ENCODE data around the gene TPRA1.
"Not testable (repeated sequence)": the region's sequence is repeated elsewhere in the genome, so short reads cannot be mapped to it uniquely, and the experiment has no call there.

The TPRA1 gene

DNA sequence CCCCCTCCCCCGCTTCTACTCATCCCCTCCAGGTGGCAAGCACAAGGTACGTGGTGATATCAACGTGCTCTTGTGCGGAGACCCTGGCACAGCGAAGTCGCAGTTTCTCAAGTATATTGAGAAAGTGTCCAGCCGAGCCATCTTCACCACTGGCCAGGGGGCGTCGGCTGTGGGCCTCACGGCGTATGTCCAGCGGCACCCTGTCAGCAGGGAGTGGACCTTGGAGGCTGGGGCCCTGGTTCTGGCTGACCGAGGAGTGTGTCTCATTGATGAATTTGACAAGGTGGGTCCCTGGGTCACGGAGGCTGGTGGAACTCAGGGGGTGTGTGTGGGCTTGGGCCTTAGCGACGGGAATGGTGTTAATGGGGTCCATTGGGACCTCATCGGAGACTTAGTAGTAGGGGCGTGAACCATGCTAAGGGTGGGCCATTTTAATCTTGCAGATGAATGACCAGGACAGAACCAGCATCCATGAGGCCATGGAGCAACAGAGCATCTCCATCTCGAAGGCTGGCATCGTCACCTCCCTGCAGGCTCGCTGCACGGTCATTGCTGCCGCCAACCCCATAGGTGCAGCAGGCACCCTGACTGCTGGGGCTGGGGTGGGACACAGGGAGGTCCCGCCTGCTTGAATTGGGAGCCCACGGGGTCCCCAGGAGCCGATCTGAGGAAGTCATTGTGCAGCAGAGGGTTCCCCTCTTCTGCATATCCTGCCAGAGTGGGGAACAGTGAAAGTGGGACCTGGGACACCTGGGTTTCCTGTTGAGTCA lies 26.5 kb upstream of the TPRA1 start:
- no peak for DNase-seq (ENCODE audit: extremely low read depth in 1 of 2, low read depth in 1 of 2)

DNA sequence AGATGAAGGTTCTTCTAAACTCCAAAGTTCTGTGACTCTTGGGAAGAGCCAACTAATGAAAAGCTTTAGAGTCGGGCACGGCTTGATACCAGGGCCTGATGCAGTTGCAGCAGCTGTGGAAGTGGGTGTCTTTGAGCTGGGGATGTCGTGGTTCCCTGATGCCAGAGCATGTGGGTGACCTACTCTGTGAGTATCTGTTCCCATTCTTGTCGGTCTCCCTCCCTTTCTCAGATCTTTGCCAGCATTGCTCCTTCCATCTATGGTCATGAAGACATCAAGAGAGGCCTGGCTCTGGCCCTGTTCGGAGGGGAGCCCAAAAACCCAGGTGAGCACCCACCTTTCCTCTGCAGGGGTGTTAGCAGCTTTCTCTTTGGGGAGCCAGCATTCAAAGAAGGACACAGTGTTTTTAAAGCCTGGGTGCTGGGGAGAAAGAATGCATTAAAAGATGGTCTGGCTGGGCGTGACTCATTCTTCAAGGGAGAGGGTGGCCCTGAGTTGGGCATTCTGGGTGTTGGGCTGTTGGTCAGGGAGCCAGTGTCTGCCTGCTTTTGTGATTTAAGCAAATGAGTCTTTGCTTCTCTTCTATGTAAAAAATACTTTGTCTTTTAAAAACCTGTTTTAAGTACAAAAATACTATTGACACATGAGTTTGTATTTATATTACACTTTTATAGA lies 25.2 kb upstream of the TPRA1 start:
- DNase-seq (ENCODE audit: extremely low read depth in 1 of 2, low read depth in 1 of 2): no peak

DNA sequence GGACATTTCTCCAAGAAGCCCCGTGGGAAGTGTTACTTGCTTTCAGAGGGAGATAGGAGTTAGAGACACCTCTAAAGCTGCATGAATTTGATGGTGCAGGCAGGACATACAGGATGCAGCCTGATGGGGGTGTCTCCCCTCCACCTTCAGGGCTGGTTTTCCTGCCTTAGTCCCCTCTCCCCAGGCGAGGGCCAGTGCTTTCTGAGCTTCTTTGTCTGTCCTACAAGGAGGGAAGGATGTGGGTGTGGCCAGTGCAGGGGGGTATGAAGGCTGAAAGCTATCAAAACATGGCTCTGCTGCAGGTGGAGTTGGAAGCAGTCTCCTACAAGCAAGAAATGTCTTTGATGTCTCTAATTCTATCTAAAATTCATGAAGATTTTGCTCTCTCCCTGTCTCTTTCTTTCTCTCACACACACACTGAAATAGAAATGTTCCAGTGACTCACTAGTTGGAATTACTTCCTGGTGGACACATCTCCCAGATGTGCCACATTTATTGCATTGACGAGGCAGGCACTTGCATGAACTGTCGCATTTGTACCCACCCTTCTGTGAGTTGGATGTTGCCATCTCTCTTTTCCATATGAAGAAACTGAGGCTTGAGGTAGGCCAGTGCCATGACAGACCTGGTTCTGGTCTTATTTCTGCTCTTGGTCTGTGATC lies 24.5 kb upstream of the TPRA1 start:
- no peak for DNase-seq (ENCODE audit: extremely low read depth in 1 of 2, low read depth in 1 of 2)

DNA sequence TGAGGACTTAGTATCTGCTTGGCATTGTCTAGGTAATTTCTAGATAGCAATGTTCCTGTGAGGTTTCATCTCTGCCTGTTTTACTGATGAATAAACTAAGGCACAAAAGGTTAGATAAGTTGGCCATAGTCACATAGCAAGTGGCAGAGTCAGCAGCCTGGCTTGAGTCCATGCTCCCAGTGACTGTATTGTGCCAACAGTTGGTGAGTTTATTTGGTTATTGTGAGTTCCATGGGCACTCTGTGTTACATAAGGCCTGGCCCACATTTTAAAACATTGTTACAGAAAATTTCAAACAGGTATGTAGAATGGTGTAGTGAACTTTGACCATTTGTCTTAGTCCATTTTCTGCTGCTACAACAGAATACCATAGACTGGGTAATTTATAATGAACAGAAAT lies 22.9 kb upstream of the TPRA1 start:
- no peak for DNase-seq (ENCODE audit: extremely low read depth in 1 of 2, low read depth in 1 of 2)

DNA sequence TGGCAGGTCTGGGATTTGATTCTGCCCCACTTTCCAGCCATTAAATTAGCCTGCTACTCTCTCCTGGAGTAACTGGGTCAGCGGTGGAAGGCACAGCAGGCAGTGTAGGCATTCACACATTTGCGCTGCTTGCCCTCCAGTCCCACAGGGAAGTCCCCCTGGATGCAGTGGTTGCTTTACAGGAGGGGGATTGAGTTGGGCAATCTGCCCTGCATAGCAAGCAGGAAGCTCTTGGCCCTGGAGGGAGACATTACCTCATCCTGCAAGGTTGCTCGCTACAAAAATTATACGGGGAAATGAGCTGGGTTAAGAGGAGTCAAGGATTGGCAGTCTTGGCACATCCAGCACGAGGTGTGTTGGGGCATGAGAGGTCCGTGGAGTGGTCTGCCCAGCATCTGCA lies 22.4 kb upstream of the TPRA1 start:
- DNase-seq (ENCODE audit: extremely low read depth in 1 of 2, low read depth in 1 of 2): no peak

DNA sequence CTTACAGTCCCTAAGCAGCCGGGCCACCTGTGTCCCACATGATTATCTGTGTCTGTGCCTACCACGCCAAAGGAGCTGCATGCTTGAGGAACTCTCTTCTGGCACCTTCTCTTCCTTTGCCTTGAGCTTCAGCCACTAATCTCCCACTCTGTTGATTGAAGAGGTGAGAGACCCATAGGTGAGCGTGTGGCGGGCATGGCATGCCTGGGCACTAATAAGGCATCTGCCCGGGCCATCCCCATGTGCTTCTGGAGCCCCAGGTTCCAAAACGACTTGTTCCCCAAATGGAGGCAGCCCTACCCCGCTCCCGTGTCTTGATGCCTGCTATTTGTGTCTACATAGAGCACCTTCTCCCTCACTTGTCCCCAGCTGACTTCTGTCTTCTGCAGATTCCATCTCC lies 20.7 kb upstream of the TPRA1 start:
- DNase-seq (ENCODE audit: extremely low read depth in 1 of 2, low read depth in 1 of 2): no peak

DNA sequence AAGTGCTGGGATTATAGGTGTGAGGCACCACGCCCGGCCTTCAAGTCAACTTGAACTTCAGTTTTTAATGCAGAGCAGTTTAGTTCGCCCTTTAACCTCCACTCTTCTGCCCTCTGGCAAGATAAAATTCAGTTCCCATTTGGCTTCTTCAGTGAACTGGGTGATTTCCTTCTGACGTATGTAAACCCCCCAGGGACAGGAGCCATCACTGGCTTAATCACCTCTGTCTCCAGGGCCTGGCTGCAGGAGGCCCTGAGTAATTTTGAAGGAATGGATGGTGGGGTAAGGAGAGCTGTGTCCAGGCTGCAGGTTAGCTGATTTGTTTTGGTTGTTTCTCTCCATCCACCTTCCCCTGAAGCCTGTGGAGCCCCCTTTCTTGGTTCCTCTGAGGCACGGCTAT lies 19.6 kb upstream of the TPRA1 start:
- no peak for DNase-seq (ENCODE audit: extremely low read depth in 1 of 2, low read depth in 1 of 2)

DNA sequence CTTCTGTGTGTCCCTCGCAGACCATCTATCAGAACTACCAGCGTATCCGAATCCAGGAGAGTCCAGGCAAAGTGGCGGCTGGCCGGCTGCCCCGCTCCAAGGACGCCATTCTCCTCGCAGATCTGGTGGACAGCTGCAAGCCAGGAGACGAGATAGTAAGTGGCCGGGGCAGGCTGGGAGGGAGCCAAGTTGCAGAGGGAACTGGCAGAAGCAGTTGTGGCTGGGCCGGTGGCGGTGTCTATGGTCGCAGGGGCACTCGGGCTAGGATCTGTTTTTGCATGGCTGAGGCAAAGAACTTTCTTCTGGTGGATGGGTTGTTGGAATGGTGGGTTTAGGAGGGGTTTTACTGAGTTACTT lies 17.8 kb upstream of the TPRA1 start:
- DNase-seq (ENCODE audit: extremely low read depth in 1 of 2, low read depth in 1 of 2): no peak

DNA sequence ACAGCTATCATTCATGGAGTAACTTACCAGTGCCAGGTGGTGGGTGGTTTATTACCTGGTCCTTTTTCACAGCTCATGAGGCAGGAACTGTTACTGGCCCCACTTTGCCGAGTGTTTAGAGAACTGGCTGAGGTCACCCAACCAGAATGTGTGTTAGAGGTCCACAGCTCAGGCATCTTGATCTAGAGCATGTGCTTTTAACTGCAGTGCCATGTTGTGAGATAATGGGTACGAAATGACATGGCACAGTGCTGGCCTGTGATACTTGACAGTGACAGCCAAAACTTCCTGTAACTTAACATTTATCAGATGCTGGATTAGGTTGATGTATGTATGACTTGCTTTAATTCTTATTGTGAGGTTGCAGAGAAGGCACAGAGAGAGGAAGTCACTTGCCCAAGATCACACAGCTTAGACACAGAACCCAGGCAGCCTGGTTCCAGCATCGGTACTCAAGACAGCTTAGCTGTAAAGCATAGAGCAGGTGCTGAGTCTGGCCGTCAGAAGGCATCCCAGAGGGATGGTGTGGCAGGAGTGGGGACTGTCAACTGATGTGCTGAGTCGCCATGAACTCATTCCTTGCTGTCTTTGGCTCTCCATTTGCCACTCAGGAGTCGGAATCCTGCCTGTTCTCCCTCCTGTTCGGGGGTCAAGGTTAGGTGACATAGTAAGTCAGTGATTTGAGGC lies 17.3 kb upstream of the TPRA1 start:
- no peak for DNase-seq (ENCODE audit: extremely low read depth in 1 of 2, low read depth in 1 of 2)

DNA sequence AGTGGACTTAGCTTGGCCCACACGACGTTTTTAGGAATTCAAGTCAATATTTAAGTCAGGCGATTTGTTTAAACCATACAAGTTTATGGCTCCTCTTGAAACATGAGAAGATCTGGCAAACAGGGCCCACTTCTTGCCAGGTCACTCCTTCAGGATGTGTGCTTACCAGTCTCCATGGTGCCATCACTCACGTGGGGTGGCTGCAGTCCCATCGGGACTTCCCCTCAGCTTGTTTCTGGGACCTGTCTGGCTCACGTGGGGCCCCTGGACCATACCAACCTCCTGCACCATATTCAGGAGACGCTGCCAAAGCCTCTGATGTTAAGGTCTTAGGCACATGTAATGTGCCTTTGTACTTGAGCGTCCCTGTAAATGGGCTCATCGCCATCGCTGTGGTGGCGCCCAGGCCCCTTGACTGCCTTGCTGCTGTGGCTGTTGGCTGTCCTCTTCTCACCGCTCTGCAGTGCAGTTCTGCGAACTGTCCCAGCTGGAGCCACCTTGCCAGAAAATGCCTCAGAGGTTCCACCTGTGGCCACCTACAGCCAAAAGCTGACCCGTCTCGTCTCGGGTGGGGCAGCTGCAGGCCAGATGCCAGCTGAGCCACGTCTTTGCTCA lies 16.6 kb upstream of the TPRA1 start:
- no peak for DNase-seq (ENCODE audit: extremely low read depth in 1 of 2, low read depth in 1 of 2)

DNA sequence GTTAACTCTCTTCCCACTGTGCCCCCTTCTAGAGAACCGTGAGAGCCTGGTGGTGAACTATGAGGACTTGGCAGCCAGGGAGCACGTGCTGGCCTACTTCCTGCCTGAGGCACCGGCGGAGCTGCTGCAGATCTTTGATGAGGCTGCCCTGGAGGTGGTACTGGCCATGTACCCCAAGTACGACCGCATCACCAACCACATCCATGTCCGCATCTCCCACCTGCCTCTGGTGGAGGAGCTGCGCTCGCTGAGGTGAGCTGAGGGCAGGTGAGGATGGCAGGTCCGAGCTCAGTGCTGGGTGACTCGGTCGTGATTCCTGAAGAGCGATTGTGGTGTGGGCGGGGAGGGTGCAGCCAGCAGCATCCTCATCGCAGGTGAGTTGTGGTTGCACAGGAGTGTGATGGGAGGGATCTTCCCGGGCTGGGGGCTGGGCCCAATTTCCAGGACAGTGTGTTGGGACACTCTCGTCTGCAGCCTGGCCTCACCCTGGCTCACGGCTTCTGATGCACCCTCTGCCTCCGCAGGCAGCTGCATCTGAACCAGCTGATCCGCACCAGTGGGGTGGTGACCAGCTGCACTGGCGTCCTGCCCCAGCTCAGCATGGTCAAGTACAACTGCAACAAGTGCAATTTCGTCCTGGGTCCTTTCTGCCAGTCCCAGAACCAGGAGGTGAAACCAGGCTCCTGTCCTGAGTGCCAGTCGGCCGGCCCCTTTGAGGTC lies 15.7 kb upstream of the TPRA1 start:
- no peak for DNase-seq (ENCODE audit: extremely low read depth in 1 of 2, low read depth in 1 of 2)

DNA sequence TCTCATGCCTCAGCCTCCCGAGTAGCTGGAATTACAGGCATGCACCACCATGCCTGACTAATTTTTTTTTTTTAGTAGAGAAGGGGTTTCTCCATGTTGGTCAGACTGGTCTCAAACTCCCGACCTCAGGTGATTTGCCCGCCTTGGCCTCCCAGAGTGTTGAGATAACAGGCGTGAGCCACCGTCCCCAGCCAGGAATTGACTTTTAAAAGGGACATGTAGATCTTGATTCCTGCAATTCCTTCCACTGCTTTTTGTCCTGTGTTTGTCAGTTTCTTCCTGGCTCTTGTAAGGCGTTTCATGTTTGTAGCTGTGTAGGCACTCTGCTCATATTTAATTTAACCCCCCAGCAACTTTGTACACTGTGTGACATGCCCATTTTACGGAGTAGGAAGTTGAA lies 15.0 kb upstream of the TPRA1 start:
- DNase-seq (ENCODE audit: extremely low read depth in 1 of 2, low read depth in 1 of 2): not testable (repeated sequence)

DNA sequence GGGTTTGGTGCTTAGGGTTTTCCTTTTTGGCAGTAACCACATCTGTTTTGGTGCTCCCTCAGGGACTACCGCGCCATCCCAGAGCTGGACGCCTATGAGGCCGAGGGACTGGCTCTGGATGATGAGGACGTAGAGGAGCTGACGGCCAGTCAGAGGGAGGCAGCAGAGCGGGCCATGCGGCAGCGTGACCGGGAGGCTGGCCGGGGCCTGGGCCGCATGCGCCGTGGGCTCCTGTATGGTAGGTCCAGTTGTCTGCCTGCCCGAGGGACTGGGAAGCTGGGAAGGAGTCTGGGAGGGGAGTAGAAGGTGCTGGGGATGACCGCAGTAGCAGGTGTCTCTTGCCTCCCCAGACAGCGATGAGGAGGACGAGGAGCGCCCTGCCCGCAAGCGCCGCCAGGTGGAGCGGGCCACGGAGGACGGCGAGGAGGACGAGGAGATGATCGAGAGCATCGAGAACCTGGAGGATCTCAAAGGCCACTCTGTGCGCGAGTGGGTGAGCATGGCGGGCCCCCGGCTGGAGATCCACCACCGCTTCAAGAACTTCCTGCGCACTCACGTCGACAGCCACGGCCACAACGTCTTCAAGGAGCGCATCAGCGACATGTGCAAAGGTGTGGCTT lies 14.1 kb upstream of the TPRA1 start:
- no peak for DNase-seq (ENCODE audit: extremely low read depth in 1 of 2, low read depth in 1 of 2)

DNA sequence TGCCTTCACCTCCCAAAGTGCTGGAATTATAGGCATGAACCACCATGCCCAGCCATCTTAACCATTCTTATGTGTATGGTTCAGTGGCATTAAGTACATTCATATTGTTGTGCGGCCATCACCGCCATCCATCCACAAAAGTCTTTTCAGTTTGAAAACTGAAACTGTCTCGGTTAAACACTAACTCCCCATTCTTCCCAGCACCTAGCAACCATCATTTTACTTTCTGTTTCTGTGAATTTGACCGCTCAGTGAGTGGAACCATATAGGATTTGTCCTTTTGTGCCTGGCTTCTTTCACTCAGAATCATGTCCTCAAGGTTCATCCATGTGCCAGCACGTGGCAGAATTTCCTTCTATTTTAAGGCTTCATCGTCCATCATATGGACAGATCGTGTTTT lies 13.5 kb upstream of the TPRA1 start:
- DNase-seq (ENCODE audit: extremely low read depth in 1 of 2, low read depth in 1 of 2): no peak

DNA sequence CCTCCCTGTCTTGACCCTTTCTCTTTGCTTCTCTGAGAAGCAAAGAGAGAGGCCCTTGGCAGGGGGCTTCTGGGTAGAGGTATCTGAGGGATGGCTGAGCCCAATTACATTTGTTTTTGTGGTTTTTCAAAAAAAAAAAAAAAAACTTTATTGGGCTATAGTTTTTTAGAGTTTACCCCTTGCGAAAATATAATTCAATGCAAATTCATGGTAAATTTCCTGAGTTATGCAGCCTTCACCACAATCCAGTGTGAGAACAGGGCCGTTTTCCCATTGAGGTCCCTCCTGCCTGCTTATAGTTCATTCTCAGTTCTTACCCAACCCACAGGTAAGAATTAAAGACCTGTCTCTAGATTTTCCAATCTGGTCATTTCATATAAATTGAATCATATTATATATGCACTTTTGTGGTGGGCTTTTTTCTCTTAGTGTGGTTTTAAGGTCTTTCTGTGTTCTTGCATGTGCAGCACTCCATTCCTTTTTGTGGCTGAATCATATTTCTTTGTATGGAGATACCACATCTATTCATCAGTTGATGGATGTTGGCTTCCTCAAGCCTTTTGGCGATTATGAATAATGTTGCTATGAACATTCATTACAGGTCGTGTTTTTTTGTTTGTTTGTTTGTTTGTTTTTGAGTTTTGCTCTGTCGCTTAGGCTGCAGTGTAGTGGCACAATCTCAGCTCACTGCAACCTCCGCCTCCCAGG lies 10.4 kb upstream of the TPRA1 start:
- no peak for DNase-seq (ENCODE audit: extremely low read depth in 1 of 2, low read depth in 1 of 2)

DNA sequence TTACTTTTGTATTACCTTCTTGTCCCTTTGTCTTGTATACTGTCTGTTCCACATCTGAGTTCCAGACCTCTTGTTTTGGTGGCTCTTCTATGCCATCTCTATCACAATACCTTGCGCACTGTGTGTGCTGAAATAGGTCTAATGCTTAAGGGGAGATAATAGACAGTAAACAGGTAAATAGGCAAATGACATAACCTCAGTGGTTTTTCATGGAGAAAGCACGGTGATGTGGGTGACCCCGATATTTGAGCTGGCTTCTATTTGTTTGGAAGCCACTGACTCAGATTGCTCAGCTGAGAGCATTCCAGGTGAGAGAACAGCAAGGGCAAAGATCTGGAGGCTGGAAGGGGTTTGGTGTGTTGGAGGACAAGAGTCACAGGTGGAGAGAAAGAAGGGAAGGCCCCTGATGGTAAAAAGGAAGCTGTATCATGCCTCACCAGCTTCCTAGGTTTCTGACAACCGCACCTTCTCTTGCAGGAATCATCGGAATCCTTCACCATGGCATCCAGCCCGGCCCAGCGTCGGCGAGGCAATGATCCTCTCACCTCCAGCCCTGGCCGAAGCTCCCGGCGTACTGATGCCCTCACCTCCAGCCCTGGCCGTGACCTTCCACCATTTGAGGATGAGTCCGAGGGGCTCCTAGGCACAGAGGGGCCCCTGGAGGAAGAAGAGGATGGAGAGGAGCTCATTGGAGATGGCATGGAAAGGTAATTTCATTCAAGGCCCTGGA lies 8.5 kb upstream of the TPRA1 start:
- no peak for DNase-seq (ENCODE audit: extremely low read depth in 1 of 2, low read depth in 1 of 2)

DNA sequence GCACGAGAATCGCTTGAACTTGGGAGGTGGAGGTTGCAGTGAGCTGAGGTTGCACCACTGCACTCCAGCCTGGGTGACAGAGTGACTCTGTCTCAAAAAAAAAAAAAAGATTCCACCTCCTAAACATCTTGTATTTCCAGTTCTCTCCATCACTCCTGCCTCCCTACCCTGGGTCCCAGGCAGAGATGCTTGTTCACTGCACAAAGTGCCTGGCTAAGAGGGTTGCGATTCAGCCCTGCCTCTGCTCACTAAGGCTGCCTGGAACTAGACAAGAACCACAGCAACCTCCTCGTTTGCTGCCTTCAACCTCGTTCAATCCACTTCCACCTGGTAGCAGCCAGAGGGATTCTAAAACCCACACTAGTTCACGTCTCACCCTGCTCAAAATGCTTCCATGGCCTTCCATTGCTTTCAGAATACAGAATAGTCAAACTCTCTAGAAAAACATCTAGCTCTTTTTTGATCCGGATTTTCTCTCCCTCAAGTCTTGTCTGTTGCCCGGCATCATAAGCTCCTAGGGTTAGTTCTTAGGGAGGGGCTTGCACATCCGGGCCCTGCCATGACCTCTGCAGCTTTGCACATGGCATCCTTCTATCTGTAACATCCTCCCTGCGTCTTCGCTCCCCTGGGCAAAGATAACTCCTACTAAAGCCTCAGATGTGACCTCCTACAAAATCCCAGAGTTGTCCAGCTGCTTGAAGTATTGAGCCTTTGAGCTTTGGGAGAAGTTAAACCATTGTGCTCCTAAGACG lies 6.7 kb upstream of the TPRA1 start:
- DNase-seq (ENCODE audit: extremely low read depth in 1 of 2, low read depth in 1 of 2): no peak

DNA sequence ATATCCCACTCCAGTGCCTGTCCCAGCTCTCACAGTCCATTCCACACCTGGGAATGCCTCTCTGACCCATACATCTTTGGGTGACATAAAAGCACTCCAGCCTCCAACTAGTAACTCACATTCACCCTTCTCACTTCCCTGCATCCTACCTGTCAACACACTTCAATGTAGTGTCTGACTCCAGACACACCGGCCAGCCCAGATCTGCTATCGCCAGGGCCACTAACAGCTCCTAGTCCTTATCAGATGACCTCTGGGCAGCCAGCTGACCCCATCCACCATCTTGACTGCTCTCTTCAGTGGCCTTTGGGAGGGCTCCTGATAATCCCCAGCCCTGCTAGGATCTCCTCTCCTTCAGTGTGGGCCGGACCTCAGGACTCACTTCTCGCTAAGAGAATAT lies 4.8 kb upstream of the TPRA1 start:
- no peak for DNase-seq (ENCODE audit: extremely low read depth in 1 of 2, low read depth in 1 of 2)
